ENCODE results near the gene HELQ.
"Not testable (repeated sequence)": the region's sequence is repeated elsewhere in the genome, so short reads cannot be mapped to it uniquely, and the experiment has no call there.

Gene HELQ, protein sequence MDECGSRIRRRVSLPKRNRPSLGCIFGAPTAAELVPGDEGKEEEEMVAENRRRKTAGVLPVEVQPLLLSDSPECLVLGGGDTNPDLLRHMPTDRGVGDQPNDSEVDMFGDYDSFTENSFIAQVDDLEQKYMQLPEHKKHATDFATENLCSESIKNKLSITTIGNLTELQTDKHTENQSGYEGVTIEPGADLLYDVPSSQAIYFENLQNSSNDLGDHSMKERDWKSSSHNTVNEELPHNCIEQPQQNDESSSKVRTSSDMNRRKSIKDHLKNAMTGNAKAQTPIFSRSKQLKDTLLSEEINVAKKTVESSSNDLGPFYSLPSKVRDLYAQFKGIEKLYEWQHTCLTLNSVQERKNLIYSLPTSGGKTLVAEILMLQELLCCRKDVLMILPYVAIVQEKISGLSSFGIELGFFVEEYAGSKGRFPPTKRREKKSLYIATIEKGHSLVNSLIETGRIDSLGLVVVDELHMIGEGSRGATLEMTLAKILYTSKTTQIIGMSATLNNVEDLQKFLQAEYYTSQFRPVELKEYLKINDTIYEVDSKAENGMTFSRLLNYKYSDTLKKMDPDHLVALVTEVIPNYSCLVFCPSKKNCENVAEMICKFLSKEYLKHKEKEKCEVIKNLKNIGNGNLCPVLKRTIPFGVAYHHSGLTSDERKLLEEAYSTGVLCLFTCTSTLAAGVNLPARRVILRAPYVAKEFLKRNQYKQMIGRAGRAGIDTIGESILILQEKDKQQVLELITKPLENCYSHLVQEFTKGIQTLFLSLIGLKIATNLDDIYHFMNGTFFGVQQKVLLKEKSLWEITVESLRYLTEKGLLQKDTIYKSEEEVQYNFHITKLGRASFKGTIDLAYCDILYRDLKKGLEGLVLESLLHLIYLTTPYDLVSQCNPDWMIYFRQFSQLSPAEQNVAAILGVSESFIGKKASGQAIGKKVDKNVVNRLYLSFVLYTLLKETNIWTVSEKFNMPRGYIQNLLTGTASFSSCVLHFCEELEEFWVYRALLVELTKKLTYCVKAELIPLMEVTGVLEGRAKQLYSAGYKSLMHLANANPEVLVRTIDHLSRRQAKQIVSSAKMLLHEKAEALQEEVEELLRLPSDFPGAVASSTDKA

GRCh38 chr4:83455281-83456183 is at the start of gene HELQ, which contains the start of gene MRPS18C:
Gene HELQ, minus strand, starts transcription at chr4:83455823. Its CDS starts 130 bp downstream, at chr4:83455693.
Gene MRPS18C, plus strand, starts transcription at chr4:83456058. Its CDS starts 20 bp downstream, at chr4:83456078.
- DNase-seq (ENCODE audit: low read depth, low spot score): peak; percentile 96

DNA sequence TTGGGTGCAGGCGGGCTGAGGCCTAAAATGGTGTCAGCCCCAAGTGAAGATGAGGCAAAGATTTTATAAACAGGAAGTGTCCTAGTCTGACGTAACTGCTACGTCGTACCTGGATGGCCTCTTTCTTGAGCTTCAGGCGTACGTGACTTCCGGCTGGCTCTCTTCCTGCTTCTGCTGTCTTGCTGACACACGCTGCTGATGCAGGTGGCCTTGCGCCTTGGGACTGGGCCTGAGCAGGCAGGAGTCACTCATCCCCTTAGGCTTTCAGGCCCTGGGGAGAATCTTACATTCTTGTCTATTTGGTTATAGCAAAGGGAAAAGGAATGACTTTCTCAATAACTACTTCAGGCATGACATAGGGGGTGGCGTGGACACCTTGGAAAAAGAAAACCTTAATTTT is 49.4 kb upstream of the HELQ start:
- DNase-seq (ENCODE audit: low read depth, low spot score): no peak

DNA sequence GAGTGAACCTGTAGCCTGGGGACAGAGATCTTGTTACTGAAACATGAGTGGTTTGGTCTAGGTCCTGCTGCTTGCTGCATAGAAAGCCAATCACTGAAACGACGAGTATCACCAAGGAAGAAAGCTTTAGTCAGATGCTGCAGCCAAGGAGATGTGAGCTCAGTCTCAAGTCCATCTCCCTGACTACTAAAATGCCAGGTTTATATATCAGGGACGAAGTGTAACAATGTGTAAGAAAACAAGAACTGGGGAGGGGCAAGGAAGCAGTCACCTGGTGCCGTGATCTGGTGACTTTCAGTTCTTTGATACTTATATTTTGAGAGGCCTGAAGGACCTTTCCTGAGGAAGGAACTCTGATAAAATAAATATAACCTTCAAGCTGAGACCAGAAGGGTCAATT is 48.9 kb upstream of the HELQ start:
- no peak for DNase-seq (ENCODE audit: low read depth, low spot score)

DNA sequence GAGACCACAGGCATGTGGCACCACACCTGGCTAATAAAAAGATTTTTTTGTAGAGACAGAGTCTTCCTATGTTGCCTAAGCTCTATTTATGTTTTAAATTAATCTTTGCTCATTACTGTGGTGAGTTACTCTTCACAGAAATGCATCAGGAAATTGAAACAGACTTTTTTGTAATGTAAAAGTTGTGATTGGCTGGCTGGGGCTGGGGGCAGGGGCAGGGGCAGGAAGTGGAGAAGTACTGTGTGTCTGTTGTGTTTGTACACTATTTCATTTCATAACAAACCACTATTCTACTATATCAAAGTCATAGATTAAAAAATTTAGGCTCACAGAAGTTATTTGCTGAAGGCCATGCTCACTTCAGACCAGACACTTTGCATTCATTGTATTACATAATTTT is 48.4 kb upstream of the HELQ start:
- DNase-seq (ENCODE audit: low read depth, low spot score): no peak

DNA sequence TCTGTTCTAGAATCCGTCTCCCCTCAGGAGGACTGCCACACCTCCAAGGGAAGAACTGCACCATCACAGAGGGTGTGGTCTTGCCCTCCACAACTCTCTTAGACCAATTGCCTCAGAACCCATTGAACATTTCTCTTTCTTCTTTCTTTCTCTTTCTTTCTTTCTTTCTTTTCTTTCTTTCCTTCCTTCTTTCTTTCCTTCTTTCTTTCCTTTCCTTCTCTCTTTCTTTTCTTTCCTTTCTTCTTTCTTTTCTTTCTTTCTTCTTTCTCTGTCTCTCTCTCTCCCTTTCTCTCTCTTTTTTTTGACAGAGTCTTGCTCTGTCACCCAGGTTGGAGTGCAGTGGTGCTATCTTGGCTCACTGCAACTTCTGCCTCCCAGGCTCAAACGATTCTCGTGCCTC is 46.0 kb upstream of the HELQ start:
- DNase-seq (ENCODE audit: low read depth, low spot score): not testable (repeated sequence)

- DNase-seq (ENCODE audit: low read depth, low spot score): no peak
Observed at GRCh38 chr4:83498187-83498586, 42.6 kb upstream of the HELQ start.

DNA sequence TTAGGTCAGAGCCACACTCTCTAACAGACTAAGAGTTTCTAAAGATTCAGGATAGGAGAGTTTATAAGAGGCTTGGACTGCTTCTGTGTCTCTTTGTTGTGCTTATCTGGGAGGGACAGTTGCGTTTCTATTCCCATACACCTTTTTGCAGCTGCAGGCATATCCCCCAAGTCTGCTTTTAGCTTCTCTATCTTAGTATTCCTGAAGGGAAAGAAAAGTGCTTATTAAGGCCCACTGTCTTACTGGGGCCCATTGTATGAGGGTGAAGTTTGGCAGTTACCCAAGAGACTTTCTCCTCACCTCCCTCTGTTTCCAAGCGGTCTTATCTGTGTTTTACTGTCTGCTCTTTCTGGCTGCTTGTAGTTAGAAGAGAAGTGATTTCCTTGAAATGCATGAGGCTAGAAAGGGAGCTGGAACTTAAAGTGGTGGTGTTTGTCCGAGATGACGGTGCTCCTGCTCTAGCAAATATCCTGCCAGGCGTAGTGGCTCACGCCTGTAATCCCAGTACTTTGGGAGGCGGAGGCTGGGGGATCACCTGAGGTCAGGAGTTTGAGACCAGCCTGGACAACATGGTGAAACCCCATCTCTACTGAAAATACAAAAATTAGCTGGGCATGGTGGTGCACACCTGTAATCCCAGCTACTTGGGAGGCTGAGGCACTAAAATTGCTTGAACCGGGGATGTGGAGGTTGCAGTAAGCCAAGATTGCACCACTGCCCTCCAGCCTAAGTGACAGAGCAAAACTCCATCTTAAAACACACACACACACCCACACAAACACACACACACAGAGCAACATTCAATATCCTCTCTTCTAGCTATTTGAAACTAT is 40.7 kb upstream of the HELQ start:
- not testable (repeated sequence) for DNase-seq (ENCODE audit: low read depth, low spot score)

- no peak for DNase-seq (ENCODE audit: low read depth, low spot score)
Observed at GRCh38 chr4:83490876-83491450, 35.3 kb upstream of the HELQ start.

DNA sequence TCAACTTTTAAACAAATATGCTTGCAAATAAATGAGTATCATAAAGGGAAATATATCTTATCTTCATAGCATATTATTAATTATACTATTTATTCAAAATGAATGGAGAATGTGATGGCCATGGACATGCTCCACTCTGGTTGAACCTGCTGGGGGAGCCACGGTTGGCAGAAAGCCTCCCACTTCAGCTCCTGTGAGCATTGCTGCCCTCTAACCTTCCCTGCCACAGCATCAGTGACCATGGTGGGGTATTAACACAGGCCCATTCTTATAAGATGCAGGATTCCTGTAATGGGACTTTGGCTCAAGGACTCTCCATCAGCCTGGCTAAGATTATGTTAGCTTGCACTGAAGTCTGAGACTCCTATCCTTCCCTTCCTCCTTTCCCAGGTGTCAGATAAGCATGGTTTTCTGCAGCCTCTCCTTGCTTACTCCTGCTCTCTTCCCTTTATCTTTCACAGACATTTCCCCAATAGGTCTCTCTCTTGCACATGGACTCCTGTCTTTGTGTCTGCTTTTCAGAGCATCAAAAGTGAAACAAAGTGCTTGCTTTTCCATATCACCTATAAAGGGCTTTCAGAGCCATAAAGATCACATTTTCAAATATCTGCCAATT is 34.2 kb upstream of the HELQ start:
- no peak for DNase-seq (ENCODE audit: low read depth, low spot score)

- DNase-seq (ENCODE audit: low read depth, low spot score): no peak
Observed at GRCh38 chr4:83486457-83487129, 31.0 kb upstream of the HELQ start.

DNA sequence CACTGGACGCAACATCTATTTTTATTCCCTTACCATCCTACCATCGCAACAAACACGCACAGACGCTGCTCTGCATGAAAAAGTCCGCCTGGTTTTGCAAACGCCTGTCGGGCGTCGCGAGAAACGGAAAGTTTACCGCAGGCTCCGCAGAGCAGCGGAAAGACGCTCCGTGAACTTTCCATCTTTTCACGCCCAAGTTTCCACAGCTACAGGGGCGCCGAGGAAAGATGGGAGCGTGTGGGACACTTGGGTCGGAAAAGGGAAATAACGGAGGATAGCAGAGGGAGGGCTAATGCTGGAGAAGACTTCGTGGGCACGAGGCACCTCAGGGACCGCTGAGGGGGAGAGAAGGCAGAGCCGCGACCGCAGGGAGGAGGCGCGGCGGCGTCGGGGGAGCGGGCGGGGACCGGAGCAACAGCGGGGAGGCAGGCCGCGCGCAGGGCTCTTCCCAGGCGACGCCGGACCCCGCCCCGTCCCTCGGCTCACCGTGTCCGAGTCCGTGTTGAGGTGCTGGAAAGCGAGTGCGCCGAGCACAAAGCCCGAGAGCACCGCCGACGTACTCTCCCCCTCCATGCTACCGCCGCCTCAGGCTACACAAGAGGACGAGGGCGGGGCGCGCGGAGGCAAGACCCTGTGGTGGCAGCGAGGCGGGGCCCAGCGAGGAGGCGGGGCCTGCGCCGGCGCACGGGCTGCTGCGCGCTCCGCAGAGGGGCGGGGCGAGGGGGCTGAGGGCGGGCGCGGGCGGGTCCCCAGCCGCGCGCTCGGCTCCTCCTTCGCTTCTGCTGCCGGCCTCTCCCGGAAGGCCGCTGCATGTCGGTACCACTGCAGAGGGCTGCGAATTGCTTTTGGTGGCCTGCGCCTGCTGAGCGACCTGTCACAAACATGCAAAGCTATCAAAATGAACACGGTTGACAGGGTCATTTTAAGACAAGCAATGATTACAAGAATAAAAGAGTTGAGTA is 29.2 kb upstream of the HELQ start, which contains the start of gene ABRAXAS1:
Gene ABRAXAS1 (minus strand): TSS at position 601 of the 962 bp plus-strand sequence. CDS start 28 bp downstream, at position 573.
- DNase-seq (ENCODE audit: low read depth, low spot score): peak; percentile 61

DNA sequence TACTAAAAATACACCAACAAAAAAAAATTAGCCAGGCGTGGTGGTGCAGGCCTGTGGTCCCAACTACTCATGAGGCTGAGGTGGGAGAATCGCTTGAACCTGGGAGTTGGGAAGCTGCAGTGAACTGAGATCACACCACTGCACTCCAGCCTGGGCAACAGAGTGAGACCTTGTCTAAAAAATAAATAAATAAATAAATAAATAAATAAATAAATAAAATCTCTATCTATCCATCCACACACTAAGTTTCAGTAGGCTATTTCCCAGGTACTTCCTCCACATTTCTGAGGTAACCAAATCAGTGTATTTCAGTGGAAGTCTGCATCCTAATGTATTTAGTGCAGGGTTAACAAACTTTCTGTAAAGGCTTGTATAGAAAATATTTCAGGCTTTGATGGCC is 18.3 kb upstream of the HELQ start:
- DNase-seq (ENCODE audit: low read depth, low spot score): no peak

GRCh38 chr4:83473423-83473822 is 17.8 kb upstream of the HELQ start:
- no peak for DNase-seq (ENCODE audit: low read depth, low spot score)

DNA sequence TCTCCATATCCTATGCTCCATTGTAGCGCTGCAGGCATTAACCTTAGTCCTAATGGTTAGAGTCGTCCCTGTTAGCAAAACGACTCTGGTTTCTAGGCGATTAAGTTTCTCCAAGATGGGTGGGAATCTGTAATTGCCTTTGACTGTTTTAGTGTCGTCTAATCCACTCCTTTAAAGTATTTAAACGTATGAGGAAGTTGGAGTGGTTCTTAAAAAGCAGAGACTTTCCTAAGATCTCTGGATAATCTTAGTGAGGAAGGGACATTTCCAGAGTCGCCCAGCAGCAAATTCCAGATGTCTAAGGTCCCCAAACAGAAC is 520 bp upstream of the HELQ start:
- DNase-seq (ENCODE audit: low read depth, low spot score): no peak

- no peak for DNase-seq (ENCODE audit: low read depth, low spot score)
Observed at GRCh38 chr4:83454686-83455085, 937 bp downstream of the HELQ start.

- no peak for DNase-seq (ENCODE audit: low read depth, low spot score)
Observed at GRCh38 chr4:83449009-83449408, 6.6 kb downstream of the HELQ start.

GRCh38 chr4:83440899-83441298 is 14.7 kb downstream of the HELQ start:
- no peak for DNase-seq (ENCODE audit: low read depth, low spot score)

All from iPS DF 19.7 (cell line).